ENCODE measurements around the gene OBSCN. TPM values are rescaled to one million over a fixed set of nuclear protein-coding genes. Genes with fewer than 3 reads are reported as not detected.
"Not testable (repeated sequence)": the region's sequence is repeated elsewhere in the genome, so short reads cannot be mapped to it uniquely, and the experiment has no call there.

Gene OBSCN
- total RNA-seq, 1 donor from 2014 or later = 25.7 TPM

DNA sequence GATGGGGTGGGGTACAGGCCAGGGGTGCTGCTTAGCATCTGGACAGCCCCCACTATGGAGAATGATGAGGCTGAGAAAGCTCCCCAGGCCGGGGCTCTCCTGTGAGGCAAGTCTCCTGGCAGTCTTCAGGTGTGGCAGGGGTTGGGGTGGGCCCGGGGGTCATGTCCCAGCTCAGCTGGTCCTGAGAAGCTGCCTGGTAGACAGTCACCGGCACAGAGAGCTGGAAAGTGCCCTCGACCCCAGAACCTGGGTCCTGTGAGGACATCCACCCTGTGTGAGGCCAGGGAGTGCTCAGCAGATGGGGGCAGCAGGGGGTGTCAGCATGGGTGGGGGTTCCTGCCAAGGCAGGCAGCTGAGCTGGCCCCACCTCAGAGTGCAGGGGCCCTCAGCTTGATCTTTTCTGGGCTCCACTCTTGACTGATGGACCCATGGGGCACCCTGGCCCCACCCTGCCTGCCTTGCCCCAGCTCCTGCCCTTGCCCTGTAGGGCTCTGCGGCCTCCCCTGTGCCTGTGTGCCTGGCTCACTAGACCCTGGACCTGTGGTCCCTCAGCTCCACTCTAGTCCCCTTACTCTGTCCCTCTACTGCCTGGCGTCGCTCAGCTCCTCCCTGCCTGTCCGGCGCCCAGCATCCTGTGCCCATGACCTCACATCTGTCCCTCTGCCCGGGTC, 36.5 kb upstream of the OBSCN start:
- peaks cover 6% of the 10 kb centered on the region for H3K9me3 Mint-ChIP-seq (ENCODE audit: unreplicated experiment)
- H3K36me3 Mint-ChIP-seq (ENCODE audit: unreplicated experiment) = no peaks in the 10 kb centered on the region
- TF ChIP-seq CTCF (IDR thresholded peaks at IDR 0.05; ENCODE audit: partially characterized antibody, unreplicated experiment) = no peak
- no peak for DNase-seq
- H3K27ac Mint-ChIP-seq (ENCODE audit: unreplicated experiment) = no peak overlapping the region
- no peak overlapping the region for H3K4me3 Mint-ChIP-seq (ENCODE audit: unreplicated experiment)
- H3K27me3 Mint-ChIP-seq (ENCODE audit: unreplicated experiment) = peaks cover 7% of the 10 kb centered on the region
- H3K4me1 Mint-ChIP-seq (ENCODE audit: low read depth, unreplicated experiment) = peaks cover 4% of the 10 kb centered on the region

DNA sequence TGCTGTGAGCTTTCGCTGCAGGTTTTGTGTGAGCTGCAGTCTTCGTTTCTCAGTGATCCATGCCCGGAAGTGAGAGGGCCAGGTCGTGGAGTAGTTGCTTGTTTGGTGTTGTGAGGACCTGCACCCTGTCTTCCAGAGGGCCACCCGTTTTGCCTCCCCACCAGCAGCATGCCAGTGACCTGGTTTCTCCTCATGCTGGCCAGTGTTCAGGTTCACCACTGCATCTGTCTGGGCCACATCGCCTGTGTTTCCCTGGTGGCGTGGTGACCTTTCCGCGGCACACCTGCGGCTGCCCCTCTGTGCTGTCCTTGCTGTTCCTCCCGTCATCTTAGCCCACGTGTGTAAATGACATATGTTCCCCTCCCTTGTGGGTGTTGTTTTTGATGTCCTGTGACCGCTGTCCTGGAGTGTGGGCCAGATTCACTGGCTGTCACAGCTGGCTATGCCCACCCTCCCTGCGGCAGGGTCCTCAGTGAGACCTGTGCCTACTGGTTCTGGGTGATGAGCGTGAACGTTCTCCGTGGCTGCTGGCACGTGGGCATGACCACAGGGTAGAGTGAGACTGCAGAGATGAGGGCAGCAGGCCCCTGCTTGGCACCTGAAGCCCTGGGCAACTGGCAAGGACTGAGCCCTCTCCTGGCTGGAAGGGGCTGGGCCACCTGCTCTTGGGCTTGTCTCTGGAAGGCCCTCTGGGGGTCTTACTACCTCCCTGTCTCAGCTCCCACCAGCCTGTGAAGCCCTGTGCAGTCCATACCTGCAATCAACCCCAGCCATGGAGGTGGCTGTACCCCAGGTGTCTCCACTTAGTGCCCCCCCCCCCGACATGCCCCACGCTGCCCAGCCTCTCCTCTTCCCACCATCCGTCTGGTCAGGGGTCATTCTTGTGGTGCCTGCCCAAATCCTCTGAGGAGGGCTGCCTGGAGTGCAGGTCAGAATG, 35.0 kb upstream of the OBSCN start:
- no peak for TF ChIP-seq CTCF (IDR thresholded peaks at IDR 0.05; ENCODE audit: partially characterized antibody, unreplicated experiment)
- H3K27ac Mint-ChIP-seq (ENCODE audit: unreplicated experiment) = no peak overlapping the region
- H3K4me1 Mint-ChIP-seq (ENCODE audit: low read depth, unreplicated experiment) = no peaks in the 10 kb centered on the region

GRCh38 chr1:228173528-228174481, 34.0 kb upstream of the OBSCN start:
- H3K4me1 Mint-ChIP-seq (ENCODE audit: low read depth, unreplicated experiment); H3K36me3 Mint-ChIP-seq (ENCODE audit: unreplicated experiment); H3K9me3 Mint-ChIP-seq (ENCODE audit: unreplicated experiment); H3K4me3 Mint-ChIP-seq (ENCODE audit: unreplicated experiment); H3K27me3 Mint-ChIP-seq (ENCODE audit: unreplicated experiment); DNase-seq; H3K27ac Mint-ChIP-seq (ENCODE audit: unreplicated experiment): not testable (repeated sequence)

More for the DNA sequence above, 35.0 kb upstream of the OBSCN start:
- Mint-ChIP-seq H3K27me3 (ENCODE audit: unreplicated experiment) (peaks cover 1% of the 10 kb centered on the region), H3K9me3 (ENCODE audit: unreplicated experiment) (no peaks in the 10 kb centered on the region), H3K4me3 (ENCODE audit: unreplicated experiment) (no peak overlapping the region), H3K36me3 (ENCODE audit: unreplicated experiment) (no peaks in the 10 kb centered on the region)
- no peak for DNase-seq

DNA sequence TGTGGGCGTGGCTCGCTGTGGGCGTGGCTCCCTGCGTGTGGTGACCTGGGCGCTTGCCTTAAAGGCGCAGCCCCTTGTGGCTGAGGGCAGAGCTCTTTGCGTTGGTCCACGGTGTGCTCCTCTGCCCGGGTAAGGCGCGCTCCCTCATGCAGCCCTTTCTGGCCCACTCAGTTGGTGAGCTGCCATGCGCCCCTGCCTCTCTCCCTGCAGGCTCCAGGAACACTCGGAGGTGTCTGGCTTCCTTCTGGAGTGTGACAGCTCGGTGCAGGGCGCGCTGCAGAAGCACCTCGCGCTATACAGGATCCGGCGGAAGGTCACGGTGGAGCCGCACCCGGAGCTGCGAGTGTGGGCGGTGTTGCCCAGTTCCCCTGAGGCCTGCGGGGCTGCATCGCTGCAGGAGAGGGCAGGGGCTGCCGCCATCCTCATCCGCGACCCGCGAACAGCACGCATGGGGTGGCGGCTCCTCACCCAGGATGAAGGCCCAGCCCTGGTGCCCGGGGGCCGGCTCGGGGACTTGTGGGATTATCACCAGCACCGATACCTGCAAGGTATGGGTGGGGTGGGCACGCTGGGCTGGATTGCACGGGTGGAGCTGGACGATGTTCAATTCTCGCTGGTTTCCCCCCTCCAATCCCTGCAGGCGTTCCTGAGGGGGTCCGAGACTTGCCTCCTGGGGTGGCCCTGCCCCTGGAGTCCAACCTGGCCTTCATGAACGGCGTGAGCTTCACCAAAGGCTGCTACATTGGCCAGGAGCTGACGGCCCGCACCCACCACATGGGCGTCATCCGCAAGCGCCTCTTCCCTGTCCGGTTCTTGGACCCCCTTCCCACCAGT, 33.1 kb upstream of the OBSCN start:
- TF ChIP-seq CTCF (IDR thresholded peaks at IDR 0.05; ENCODE audit: partially characterized antibody, unreplicated experiment) = no peak
- H3K36me3 Mint-ChIP-seq (ENCODE audit: unreplicated experiment) = no peaks in the 10 kb centered on the region

More for the DNA sequence above, 33.1 kb upstream of the OBSCN start:
- Mint-ChIP-seq H3K27ac (ENCODE audit: unreplicated experiment) (no peak overlapping the region), H3K4me3 (ENCODE audit: unreplicated experiment) (no peak overlapping the region), H3K27me3 (ENCODE audit: unreplicated experiment) (peaks cover 3% of the 10 kb centered on the region), H3K4me1 (ENCODE audit: low read depth, unreplicated experiment) (peaks cover 5% of the 10 kb centered on the region), H3K9me3 (ENCODE audit: unreplicated experiment) (peaks cover 2% of the 10 kb centered on the region)
- DNase-seq = peak; percentile 19

All from glutamatergic neuron (in vitro differentiated cells).